IMR-90 (cell line): ENCODE results near the gene UBA7.

Experiments
- CEBPB ChIP-seq: IDR thresholded peaks from 2 replicates; pipeline ENCODE4 v1.6.1; 2012; ENCODE audit warnings: low read depth, low read length, improper control_type of control experiment
- CHD1 ChIP-seq: IDR thresholded peaks from 2 replicates; pipeline ENCODE4 v1.6.1; 2012; ENCODE audit warnings: low read depth, low read length, improper control_type of control experiment
- FOS ChIP-seq: fragments of 150-350 bp; IDR thresholded peaks from 2 replicates; pipeline ENCODE4 v1.6.1; 2016; ENCODE audit warnings: low read depth, low read length
- MAFK ChIP-seq: IDR thresholded peaks from 2 replicates; pipeline ENCODE4 v1.6.1; 2012; ENCODE audit warnings: low read depth, low read length, improper control_type of control experiment
- MAZ ChIP-seq: IDR thresholded peaks from 2 replicates; pipeline ENCODE4 v1.6.1; 2012; ENCODE audit warnings: low read depth, mild to moderate bottlenecking, low read length, improper control_type of control experiment, moderate library complexity, borderline replicate concordance
- POLR2A ChIP-seq: IDR thresholded peaks from 2 replicates; pipeline ENCODE4 v1.6.1; 2012; ENCODE audit warnings: mild to moderate bottlenecking, low read depth, low read length
- RAD21 ChIP-seq: IDR thresholded peaks from 2 replicates; pipeline ENCODE4 v1.6.1; 2012; ENCODE audit warnings: low read length, improper control_type of control experiment
- RCOR1 ChIP-seq: IDR thresholded peaks from 2 replicates; pipeline ENCODE4 v1.6.1; 2012; ENCODE audit warnings: mild to moderate bottlenecking, low read length, improper control_type of control experiment; ENCODE audit not compliant: insufficient replicate concordance
- RFX5 ChIP-seq: IDR thresholded peaks from 2 replicates; pipeline ENCODE4 v1.8.0; 2012; ENCODE audit warnings: low read depth, mild to moderate bottlenecking, low read length, moderate library complexity
- SMC3 ChIP-seq: fragments of 150-350 bp; IDR thresholded peaks from 2 replicates; pipeline ENCODE4 v1.6.1; 2016; ENCODE audit warnings: low read depth, mild to moderate bottlenecking, antibody characterized with exemption, low read length, moderate library complexity
- USF2 ChIP-seq: fragments of 150-350 bp; IDR thresholded peaks from 2 replicates; pipeline ENCODE4 v1.6.1; 2017; ENCODE audit warnings: mild to moderate bottlenecking, antibody characterized with exemption, low read length, low read depth
- TF ChIP-seq, protein P1 (sequence below): conservative IDR thresholded peaks from 2 replicates; pipeline ENCODE4 v1.5.1; 2012; ENCODE audit warnings: mild to moderate bottlenecking, low read depth, low read length, improper control_type of control experiment
- TF ChIP-seq, protein P2 (sequence below): fragments of 150-350 bp; IDR thresholded peaks from 2 replicates; pipeline ENCODE4 v1.6.1; 2016; ENCODE audit warnings: low read depth, mild to moderate bottlenecking, low read length, moderate library complexity, borderline replicate concordance

DNA sequence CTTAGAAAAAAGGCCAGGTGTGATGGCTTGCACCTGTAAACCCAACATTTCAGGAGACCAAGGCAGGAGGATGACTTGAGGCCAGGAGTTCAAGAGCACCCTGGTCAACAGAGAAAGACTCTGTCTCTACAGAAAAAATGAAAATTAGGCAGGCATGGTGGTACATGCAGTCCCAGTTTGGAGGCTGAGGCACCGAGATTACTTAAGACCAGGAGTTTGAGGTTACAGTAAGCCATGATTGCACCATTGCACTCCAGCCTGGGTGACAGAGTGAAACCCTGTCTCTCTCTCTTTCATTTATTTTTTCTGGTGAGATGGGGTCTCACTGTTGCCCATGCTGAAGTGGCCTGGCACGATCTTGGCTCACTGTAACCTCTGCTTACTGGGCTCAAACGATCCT, 52.1 kb downstream of the UBA7 start:
- TF ChIP-seq POLR2A (no peak), RCOR1 (no peak), RAD21 (no peak), USF2 (no peak), CEBPB (no peak), FOS (no peak), SMC3 (no peak), RFX5 (no peak), CHD1 (no peak), MAZ (no peak), MAFK (no peak)
- TF ChIP-seq, protein P1, sequence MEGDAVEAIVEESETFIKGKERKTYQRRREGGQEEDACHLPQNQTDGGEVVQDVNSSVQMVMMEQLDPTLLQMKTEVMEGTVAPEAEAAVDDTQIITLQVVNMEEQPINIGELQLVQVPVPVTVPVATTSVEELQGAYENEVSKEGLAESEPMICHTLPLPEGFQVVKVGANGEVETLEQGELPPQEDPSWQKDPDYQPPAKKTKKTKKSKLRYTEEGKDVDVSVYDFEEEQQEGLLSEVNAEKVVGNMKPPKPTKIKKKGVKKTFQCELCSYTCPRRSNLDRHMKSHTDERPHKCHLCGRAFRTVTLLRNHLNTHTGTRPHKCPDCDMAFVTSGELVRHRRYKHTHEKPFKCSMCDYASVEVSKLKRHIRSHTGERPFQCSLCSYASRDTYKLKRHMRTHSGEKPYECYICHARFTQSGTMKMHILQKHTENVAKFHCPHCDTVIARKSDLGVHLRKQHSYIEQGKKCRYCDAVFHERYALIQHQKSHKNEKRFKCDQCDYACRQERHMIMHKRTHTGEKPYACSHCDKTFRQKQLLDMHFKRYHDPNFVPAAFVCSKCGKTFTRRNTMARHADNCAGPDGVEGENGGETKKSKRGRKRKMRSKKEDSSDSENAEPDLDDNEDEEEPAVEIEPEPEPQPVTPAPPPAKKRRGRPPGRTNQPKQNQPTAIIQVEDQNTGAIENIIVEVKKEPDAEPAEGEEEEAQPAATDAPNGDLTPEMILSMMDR, result no peak
- TF ChIP-seq, protein P2, sequence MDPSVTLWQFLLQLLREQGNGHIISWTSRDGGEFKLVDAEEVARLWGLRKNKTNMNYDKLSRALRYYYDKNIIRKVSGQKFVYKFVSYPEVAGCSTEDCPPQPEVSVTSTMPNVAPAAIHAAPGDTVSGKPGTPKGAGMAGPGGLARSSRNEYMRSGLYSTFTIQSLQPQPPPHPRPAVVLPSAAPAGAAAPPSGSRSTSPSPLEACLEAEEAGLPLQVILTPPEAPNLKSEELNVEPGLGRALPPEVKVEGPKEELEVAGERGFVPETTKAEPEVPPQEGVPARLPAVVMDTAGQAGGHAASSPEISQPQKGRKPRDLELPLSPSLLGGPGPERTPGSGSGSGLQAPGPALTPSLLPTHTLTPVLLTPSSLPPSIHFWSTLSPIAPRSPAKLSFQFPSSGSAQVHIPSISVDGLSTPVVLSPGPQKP, result no peak
